Superior temporal gyrus (tissue), 1 donor: Measurements from ENCODE around the gene IMPA2.
"Not testable (repeated sequence)": the region's sequence is repeated elsewhere in the genome, so short reads cannot be mapped to it uniquely, and the experiment has no call there.

Experiments used
- DNase-seq: peaks from one replicate; pipeline ENCODE4 v3.0.0-alpha.2; 2016; ENCODE audit errors: extremely low spot score

The IMPA2 gene

GRCh38 chr18:11962597-11962996 is 18.7 kb upstream of the IMPA2 start:
- no peak for DNase-seq

DNA sequence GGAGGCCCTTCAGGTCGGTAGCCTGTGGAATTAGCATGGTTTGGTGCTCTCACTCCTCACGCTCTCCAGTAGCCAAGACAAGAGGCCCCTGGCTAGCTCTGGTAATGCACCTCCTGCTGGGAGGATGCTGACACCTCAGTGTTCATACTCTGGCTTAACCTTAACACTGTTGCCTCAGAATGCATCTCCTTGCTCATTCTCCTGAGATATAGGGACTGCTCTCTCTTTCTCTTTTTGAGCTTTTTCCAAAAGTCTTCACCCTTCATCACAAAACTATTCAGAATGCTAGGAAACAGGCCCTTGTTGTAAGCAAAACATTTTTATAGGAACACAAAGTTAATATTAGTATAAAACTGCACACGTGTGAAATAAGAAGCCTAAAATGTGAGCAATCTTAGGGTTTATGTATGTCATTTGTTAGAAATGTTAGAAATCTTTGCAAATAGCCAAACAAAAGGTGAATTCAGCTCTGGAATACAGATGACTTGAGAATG is 17.3 kb upstream of the IMPA2 start:
- DNase-seq = no peak

GRCh38 chr18:11969904-11970835 is 11.1 kb upstream of the IMPA2 start:
- DNase-seq = no peak

DNA sequence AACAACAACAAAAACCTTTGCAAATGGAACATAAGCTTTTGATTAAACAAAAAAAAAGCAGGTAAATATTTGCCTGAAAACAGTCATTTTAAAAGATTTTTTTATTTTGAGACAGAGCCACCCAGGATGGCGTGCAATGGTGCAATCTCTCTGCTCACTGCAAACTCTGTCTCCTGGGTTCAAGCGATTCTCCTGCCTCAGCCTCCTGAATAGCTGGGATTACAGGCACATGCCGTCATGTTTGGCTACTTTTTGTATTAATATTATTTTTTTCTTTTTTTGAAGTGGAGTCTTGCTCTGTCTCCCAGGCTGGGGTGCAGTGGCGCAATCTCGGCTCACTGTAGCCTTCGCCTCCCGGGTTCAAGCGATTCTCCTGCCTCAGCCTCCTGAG is 10.5 kb upstream of the IMPA2 start:
- DNase-seq = not testable (repeated sequence)

DNA sequence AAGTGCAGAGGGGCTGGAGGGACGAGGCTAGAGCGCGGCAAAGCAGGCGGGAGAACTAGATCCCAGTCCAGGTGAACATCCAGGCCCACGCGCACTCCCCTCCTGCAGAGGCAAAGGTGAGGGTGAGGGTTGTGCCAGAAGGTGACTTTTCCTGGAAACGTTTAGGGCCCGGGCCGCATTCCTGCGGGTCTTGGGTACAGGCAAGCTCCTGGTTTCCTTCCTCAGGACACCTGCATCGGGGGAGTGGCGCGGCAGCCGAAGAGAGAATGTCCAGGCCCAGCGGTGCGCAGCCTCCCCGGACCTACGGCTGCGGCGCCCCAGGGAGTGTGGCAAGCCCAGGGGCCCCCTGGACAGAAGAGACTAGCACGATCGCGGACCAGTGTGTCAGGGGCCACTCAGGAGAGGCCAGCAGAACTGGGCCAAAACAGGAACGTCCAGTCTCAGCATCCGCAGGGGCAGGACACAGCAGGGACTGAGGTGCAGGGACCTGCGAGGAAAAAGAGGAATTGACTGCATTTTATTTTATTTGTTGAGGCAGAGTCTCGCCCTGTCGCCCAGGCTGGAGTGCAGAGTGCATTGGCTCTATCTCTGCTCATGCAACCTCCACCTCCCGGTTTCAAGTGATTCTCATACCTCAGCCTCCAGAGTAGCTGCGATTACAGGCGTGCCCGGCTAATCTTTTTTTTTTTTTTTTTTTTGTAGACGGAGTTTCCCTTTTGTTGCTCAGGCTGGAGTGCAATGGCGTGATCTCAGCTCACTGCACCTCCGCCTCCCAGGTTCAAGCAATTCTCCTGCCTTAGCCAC is 8.7 kb upstream of the IMPA2 start:
- DNase-seq = no peak

- no peak for DNase-seq
Observed at GRCh38 chr18:11974741-11975325, 6.5 kb upstream of the IMPA2 start.

GRCh38 chr18:11975723-11976122 is 5.6 kb upstream of the IMPA2 start:
- no peak for DNase-seq

DNA sequence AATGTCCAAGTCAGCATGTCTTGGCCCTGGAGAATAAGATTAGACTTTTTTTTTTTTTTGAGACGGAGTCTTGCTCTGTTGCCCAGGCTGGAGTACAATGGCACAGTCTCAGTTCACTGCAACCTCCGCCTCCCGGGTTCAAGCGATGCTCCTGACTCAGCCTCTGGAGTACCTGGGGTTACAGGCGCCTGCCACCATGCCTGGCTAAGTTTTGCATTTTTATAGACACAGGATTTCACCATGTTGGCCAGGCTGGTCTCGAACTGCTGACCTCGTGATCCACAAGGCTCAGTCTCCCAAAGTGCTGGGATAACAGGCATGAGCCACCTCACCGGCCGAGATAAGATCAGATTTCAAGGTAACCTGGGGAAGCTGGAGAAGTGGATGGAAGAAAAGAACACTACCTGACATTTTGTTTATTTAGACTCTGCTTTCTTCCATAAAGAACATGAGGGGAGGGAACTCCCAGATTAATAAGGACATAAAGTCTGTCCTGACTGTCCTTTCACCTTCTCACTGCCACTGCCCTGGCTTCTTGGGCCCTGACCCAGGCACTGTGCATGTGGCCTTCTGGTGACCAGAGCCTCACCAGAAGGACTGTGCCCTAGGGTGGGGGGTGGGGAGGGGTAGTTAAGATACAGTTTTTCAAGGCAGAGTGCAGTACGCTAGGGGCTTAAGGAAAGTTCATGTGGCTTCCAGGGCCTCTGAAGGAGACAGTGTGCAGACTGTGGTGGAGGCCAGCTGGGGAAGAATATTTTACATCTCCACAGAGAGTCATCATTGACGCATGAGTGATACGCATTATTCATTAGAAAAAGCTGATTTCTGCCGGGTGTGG is 4.8 kb upstream of the IMPA2 start:
- no peak for DNase-seq

- DNase-seq = no peak
Observed at GRCh38 chr18:11977153-11977466, 4.2 kb upstream of the IMPA2 start.

DNA sequence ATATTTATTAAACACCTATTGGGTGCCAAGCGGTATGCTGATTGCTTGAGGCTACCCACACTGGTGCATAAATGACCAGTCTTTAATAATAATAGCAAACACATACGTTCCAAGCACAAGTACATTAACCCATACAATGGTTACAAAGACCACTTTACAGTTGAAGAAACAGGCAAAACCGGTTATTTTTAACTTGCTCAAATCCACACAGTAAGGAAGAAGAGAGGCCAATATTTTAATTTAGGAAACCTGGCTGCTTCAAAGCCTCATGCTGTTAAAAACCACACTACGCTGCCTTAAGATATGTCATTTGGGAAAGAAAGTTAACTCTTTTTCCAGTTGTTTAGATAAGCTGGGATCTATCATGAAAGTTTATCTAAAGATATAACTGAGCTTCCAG is 2.4 kb upstream of the IMPA2 start:
- DNase-seq = no peak

- DNase-seq = no peak
Observed at GRCh38 chr18:11980163-11980493, 1.2 kb upstream of the IMPA2 start.

GRCh38 chr18:11980494-11981191 is 664 bp upstream of the IMPA2 start:
- peak; percentile 69 for DNase-seq

- DNase-seq = no peak
Observed at GRCh38 chr18:11981543-11982366, 448 bp downstream of the IMPA2 start.

DNA sequence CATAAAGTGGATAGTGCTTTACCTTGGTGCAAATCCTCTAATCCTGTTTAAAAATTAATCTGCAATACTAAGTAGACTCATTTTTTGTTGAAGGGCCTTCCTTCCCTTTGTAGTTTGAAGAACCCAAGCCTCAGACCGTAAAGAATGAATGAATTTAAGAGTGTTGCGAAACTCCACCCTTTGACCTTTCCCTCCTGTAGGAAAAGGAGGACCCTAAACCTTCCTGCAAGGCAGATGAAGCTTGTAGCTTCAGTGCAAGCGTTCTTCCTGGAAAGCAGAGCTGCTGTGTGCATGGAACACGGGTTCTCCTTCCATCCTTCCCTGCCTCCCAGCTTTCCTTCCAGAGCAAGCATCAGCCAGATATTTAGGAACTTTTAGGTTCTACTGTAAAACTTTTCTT is 1.7 kb downstream of the IMPA2 start:
- DNase-seq = no peak

DNA sequence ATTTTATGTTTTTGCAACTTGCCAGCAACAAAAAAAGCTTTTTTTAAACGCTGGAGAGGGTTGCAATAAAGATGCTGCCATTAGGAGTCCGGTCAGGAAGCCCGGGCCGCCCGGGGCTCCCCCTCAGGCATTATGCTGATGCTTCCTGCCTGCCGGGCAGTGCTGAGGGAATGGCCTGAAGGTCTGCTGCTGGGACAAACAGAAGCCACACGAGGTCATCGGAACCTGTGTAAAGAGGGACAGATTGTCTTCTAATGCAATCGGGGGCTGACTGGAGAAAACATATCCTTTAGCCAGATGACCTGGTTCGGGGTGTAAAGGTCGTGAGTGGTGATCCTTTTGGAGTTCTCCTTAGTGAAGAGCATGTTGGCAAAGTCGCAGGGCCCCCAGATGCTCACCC is 2.3 kb downstream of the IMPA2 start:
- DNase-seq = no peak

DNA sequence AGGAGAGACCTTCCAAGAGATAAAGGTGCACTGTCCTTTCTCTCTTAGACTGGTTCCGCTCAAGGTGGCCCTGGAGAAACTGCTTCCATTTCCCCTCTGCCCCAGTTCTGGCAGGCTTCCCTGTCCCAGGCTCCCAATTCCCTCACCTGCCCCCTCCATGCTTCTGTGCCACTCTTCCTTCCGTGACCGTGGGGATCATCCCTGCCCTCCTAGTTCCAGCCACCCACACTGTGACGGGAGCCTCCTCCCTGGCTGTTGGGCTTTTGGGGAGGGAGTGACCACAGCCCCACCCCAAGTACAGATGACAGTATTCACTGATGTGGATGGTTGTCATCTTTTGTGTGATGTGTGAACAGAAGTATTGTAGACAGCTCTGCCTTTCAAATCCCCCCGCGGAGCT is 2.8 kb downstream of the IMPA2 start:
- no peak for DNase-seq

GRCh38 chr18:11985586-11985985 is 4.3 kb downstream of the IMPA2 start:
- no peak for DNase-seq

GRCh38 chr18:11986061-11986460 is 4.8 kb downstream of the IMPA2 start:
- no peak for DNase-seq

GRCh38 chr18:11987527-11987926 is 6.2 kb downstream of the IMPA2 start:
- DNase-seq = no peak

- DNase-seq = no peak
Observed at GRCh38 chr18:11989174-11989573, 7.9 kb downstream of the IMPA2 start.
